Measurements from ENCODE around the gene ACSM3.
"Not testable (repeated sequence)": the region's sequence is repeated elsewhere in the genome, so short reads cannot be mapped to it uniquely, and the experiment has no call there.

ACSM3 gene

GRCh38 chr16:20740901-20741521 is 22.8 kb upstream of the ACSM3 start:
- Histone ChIP-seq H3K27me3 (ENCODE audit: control insufficient read depth in 1 of 2, insufficient read depth in 2 of 2, low read length in 2 of 2) (no peaks in the 10 kb centered on the region), H3K36me3 (ENCODE audit: insufficient read depth, low read length) (peaks cover 25% of the 10 kb centered on the region), H3K4me3 (ENCODE audit: low read depth in 1 of 2, low read length in 2 of 2) (peak overlapping the region; percentile 62 to 93), H3K4me1 (ENCODE audit: insufficient read depth, low read length) (peaks cover 13% of the 10 kb centered on the region), H3K9ac (ENCODE audit: low read length) (peak overlapping the region; percentile 49), H3K27ac (ENCODE audit: low read depth, low read length) (peak overlapping the region; percentile 57), H3K9me3 (ENCODE audit: low read length) (no peaks in the 10 kb centered on the region)

GRCh38 chr16:20741554-20742285 is 22.1 kb upstream of the ACSM3 start, which contains the start of gene THUMPD1:
Gene THUMPD1 (minus strand): TSS chr16:20741818. CDS start chr16:20741739, 79 bp downstream.
- H3K4me3 ChIP-seq (ENCODE audit: low read depth in 1 of 2, low read length in 2 of 2) = peak within 1 kb of the TSS; percentile 70 to 93
- peak within 1 kb of the TSS; percentile 93 for H3K27ac ChIP-seq (ENCODE audit: low read depth, low read length)
- no peaks in the 10 kb centered on the region for H3K9me3 ChIP-seq (ENCODE audit: low read length)
- H3K36me3 ChIP-seq (ENCODE audit: insufficient read depth, low read length) = peaks cover 18% of the 10 kb centered on the region
- peak within 1 kb of the TSS; percentile 79 for H3K9ac ChIP-seq (ENCODE audit: low read length)
- H3K4me1 ChIP-seq (ENCODE audit: insufficient read depth, low read length) = peaks cover 13% of the 10 kb centered on the region
- H3K27me3 ChIP-seq (ENCODE audit: control insufficient read depth in 1 of 2, insufficient read depth in 2 of 2, low read length in 2 of 2) = no peaks in the 10 kb centered on the region

DNA sequence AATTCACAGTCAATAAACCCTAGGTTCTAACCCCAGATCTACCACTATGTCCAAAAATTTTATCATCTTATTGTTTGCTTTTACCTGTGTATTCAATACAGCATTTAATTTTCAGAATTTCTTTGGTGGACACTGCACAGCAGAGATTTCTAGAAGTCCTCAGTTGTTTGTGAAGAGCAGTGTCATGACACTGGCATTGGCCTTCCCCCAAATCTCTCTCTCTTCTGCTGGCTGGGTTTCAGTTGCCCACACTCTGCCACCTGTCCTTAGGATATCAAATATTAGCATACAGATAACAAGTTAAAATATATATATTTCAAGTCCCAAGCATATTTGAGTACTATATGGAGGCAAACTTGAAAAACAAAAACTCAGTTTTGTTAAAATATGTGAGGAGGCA is 20.2 kb upstream of the ACSM3 start:
- Histone ChIP-seq H3K9me3 (ENCODE audit: low read length) (no peaks in the 10 kb centered on the region), H3K36me3 (ENCODE audit: insufficient read depth, low read length) (peaks cover 3% of the 10 kb centered on the region), H3K4me3 (ENCODE audit: low read depth in 1 of 2, low read length in 2 of 2) (no peak overlapping the region), H3K4me1 (ENCODE audit: insufficient read depth, low read length) (peaks cover 13% of the 10 kb centered on the region), H3K27me3 (ENCODE audit: control insufficient read depth in 1 of 2, insufficient read depth in 2 of 2, low read length in 2 of 2) (no peaks in the 10 kb centered on the region), H3K27ac (ENCODE audit: low read depth, low read length) (no peak overlapping the region), H3K9ac (ENCODE audit: low read length) (no peak overlapping the region)

DNA sequence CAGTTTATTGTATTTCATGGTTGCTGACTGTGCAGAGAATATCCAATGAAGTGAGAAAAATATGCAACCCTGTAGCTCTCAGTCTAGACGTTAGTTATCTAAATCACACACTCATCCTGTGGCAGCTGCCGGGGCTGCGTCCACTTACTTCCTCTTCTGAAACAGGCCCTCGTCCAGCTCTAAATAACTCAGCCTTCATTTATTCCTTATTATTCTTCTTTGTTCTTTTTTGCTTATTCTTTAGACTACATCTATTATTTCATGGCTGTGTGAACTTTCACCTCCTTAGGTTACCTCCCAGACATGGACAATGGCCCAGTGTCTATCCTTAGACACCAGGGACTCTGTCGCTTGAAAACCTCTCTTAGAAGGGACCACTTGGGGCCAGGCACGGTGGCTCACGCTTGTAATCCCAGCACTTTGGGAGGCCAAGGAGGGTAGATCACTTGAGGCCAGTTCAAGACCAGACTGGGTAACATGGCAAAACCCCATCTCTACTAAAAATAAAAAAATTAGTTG is 18.8 kb upstream of the ACSM3 start:
- Histone ChIP-seq H3K9ac (ENCODE audit: low read length) (no peak overlapping the region), H3K27me3 (ENCODE audit: control insufficient read depth in 1 of 2, insufficient read depth in 2 of 2, low read length in 2 of 2) (no peaks in the 10 kb centered on the region), H3K4me1 (ENCODE audit: insufficient read depth, low read length) (peaks cover 10% of the 10 kb centered on the region), H3K36me3 (ENCODE audit: insufficient read depth, low read length) (no peaks in the 10 kb centered on the region), H3K9me3 (ENCODE audit: low read length) (no peaks in the 10 kb centered on the region), H3K4me3 (ENCODE audit: low read depth in 1 of 2, low read length in 2 of 2) (no peak overlapping the region), H3K27ac (ENCODE audit: low read depth, low read length) (no peak overlapping the region)

GRCh38 chr16:20746461-20746860 is 17.4 kb upstream of the ACSM3 start:
- Histone ChIP-seq H3K27me3 (ENCODE audit: control insufficient read depth in 1 of 2, insufficient read depth in 2 of 2, low read length in 2 of 2) (no peaks in the 10 kb centered on the region), H3K27ac (ENCODE audit: low read depth, low read length) (no peak overlapping the region), H3K9ac (ENCODE audit: low read length) (no peak overlapping the region), H3K4me3 (ENCODE audit: low read depth in 1 of 2, low read length in 2 of 2) (no peak overlapping the region), H3K4me1 (ENCODE audit: insufficient read depth, low read length) (peaks cover 4% of the 10 kb centered on the region), H3K36me3 (ENCODE audit: insufficient read depth, low read length) (no peaks in the 10 kb centered on the region), H3K9me3 (ENCODE audit: low read length) (no peaks in the 10 kb centered on the region)

DNA sequence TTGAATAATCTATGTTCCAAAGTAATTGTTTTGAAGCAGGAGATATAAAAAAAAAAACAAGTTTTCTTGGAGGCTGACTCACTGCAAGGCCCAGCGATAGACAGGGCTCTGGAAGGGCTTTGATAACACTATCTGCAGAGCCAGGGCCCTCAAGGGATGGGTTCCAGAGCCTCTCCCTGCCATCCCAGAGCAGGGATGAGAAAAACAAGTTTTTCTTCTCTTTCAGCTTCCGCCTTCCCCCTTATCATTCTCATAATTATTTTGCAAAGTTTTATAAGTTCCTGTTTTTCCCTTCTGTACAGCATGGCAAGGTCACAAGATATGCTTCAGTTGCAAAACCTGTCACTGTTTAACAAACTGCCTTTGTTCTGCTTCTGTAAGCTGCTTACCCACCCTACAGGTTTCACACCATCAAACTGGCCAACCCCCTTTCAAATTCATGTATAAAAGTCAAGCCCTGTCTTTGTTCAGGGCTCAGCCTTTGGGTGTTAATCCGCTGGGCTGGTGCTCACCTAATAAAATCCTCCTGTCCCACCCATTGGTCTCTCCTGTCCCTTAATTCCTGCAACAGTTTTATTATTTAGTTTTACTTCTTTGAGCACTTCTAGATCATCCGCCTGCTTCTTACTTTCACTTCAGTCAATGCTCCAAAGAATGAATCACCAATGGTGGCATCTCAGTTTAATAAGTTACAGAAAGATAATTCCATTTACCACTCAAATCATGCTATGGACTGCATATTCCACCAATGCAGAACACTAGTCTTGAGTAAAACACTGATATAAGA is 16.6 kb upstream of the ACSM3 start:
- Histone ChIP-seq H3K4me1 (ENCODE audit: insufficient read depth, low read length) (no peaks in the 10 kb centered on the region), H3K27ac (ENCODE audit: low read depth, low read length) (no peak overlapping the region), H3K36me3 (ENCODE audit: insufficient read depth, low read length) (no peaks in the 10 kb centered on the region), H3K9ac (ENCODE audit: low read length) (no peak overlapping the region), H3K9me3 (ENCODE audit: low read length) (no peaks in the 10 kb centered on the region), H3K27me3 (ENCODE audit: control insufficient read depth in 1 of 2, insufficient read depth in 2 of 2, low read length in 2 of 2) (no peaks in the 10 kb centered on the region), H3K4me3 (ENCODE audit: low read depth in 1 of 2, low read length in 2 of 2) (no peak overlapping the region)

DNA sequence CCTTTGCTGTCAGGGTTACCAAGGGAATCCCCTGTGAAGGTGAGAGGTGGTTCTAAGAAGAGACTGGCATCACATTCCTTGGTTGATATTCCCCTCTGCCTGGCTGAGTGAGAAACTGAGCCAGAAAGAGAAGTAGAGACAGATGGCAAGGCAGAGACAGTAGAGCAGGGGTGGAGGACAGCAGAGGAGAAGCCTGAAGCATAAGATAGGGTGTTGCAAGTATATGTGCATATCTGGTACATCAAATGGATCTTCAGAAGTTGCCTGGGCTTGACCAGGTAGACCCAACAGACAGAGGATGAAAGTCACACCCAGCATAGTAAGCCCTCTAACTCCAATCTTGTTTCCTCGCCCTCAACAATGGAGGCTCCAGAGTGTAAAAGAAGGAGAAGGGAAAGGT is 14.3 kb upstream of the ACSM3 start:
- Histone ChIP-seq H3K9ac (ENCODE audit: low read length) (no peak overlapping the region), H3K4me1 (ENCODE audit: insufficient read depth, low read length) (no peaks in the 10 kb centered on the region), H3K9me3 (ENCODE audit: low read length) (no peaks in the 10 kb centered on the region), H3K4me3 (ENCODE audit: low read depth in 1 of 2, low read length in 2 of 2) (no peak overlapping the region), H3K36me3 (ENCODE audit: insufficient read depth, low read length) (no peaks in the 10 kb centered on the region), H3K27ac (ENCODE audit: low read depth, low read length) (no peak overlapping the region), H3K27me3 (ENCODE audit: control insufficient read depth in 1 of 2, insufficient read depth in 2 of 2, low read length in 2 of 2) (no peaks in the 10 kb centered on the region)

DNA sequence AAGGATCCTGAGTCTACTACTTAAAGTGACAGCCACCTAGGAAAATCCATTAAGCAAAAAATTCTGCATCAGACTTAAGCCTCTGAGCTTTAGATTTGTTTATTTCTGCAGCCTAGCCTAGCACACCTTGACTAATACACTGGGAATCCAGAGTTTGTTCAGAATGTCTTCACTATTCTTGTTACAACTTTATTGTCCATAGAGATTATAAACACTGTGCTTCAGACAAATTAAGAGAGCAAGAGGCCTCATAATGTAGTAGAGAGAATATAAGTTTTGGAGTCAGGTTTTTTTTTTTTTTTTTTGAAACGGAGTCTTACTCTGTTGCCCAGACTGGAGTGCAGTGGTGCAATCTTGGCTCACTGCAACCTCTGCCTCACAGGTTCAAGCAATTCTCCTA is 13.3 kb upstream of the ACSM3 start:
- Histone ChIP-seq H3K27me3 (ENCODE audit: control insufficient read depth in 1 of 2, insufficient read depth in 2 of 2, low read length in 2 of 2) (no peaks in the 10 kb centered on the region), H3K9me3 (ENCODE audit: low read length) (no peaks in the 10 kb centered on the region), H3K9ac (ENCODE audit: low read length) (no peak overlapping the region), H3K4me3 (ENCODE audit: low read depth in 1 of 2, low read length in 2 of 2) (no peak overlapping the region), H3K4me1 (ENCODE audit: insufficient read depth, low read length) (no peaks in the 10 kb centered on the region), H3K36me3 (ENCODE audit: insufficient read depth, low read length) (no peaks in the 10 kb centered on the region), H3K27ac (ENCODE audit: low read depth, low read length) (no peak overlapping the region)

GRCh38 chr16:20753727-20754126 is 10.1 kb upstream of the ACSM3 start:
- no peak overlapping the region for H3K4me3 ChIP-seq (ENCODE audit: low read depth in 1 of 2, low read length in 2 of 2)
- H3K4me1 ChIP-seq (ENCODE audit: insufficient read depth, low read length) = no peaks in the 10 kb centered on the region
- no peak overlapping the region for H3K27ac ChIP-seq (ENCODE audit: low read depth, low read length)
- H3K27me3 ChIP-seq (ENCODE audit: control insufficient read depth in 1 of 2, insufficient read depth in 2 of 2, low read length in 2 of 2) = no peaks in the 10 kb centered on the region
- no peaks in the 10 kb centered on the region for H3K36me3 ChIP-seq (ENCODE audit: insufficient read depth, low read length)
- H3K9me3 ChIP-seq (ENCODE audit: low read length) = no peaks in the 10 kb centered on the region
- H3K9ac ChIP-seq (ENCODE audit: low read length) = no peak overlapping the region

DNA sequence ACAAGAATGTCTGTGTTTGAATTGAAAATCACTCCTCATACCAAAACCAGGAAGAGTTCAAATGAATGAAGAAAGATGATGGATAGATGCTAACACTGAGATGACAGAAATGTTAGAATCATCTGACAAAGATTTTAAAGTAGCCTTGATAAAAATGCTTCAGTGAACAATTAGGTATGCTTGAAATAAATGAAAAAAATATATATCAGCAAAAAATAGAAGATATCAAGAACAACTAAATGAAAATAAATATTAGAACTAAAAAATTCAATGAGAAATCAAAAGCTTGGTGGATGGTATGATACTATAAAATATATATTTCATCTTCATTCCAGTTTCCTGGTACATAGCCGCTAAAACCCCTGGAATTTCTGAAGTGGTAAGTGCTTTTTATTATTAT is 8.6 kb upstream of the ACSM3 start:
- Histone ChIP-seq H3K27ac (ENCODE audit: low read depth, low read length) (no peak overlapping the region), H3K9ac (ENCODE audit: low read length) (no peak overlapping the region)

GRCh38 chr16:20755799-20756198 is 8.0 kb upstream of the ACSM3 start:
- not testable (repeated sequence) for H3K9ac ChIP-seq (ENCODE audit: low read length); H3K27ac ChIP-seq (ENCODE audit: low read depth, low read length); H3K9me3 ChIP-seq (ENCODE audit: low read length); H3K27me3 ChIP-seq (ENCODE audit: control insufficient read depth in 1 of 2, insufficient read depth in 2 of 2, low read length in 2 of 2); H3K36me3 ChIP-seq (ENCODE audit: insufficient read depth, low read length); H3K4me3 ChIP-seq (ENCODE audit: low read depth in 1 of 2, low read length in 2 of 2); H3K4me1 ChIP-seq (ENCODE audit: insufficient read depth, low read length)

More for the DNA sequence above, 8.6 kb upstream of the ACSM3 start:
- no peaks in the 10 kb centered on the region for H3K4me1 ChIP-seq (ENCODE audit: insufficient read depth, low read length)
- H3K27me3 ChIP-seq (ENCODE audit: control insufficient read depth in 1 of 2, insufficient read depth in 2 of 2, low read length in 2 of 2) = no peaks in the 10 kb centered on the region
- no peaks in the 10 kb centered on the region for H3K36me3 ChIP-seq (ENCODE audit: insufficient read depth, low read length)
- H3K9me3 ChIP-seq (ENCODE audit: low read length) = no peaks in the 10 kb centered on the region
- H3K4me3 ChIP-seq (ENCODE audit: low read depth in 1 of 2, low read length in 2 of 2) = no peak overlapping the region

All from muscle layer of colon (tissue), 2 donors.